GM11168 (cell line): ENCODE measurements around the gene WNT11.

ENCODE experiments used
- in situ Hi-C: fragments of 300-500 bp; cut with MboI; formaldehyde crosslinking; loops from one replicate; pipeline ENCODE4 v1.12.0; 2022; ENCODE audit warnings: low sequenced_read_pairs; ENCODE audit not compliant: unreplicated experiment

WNT11 gene

DNA sequence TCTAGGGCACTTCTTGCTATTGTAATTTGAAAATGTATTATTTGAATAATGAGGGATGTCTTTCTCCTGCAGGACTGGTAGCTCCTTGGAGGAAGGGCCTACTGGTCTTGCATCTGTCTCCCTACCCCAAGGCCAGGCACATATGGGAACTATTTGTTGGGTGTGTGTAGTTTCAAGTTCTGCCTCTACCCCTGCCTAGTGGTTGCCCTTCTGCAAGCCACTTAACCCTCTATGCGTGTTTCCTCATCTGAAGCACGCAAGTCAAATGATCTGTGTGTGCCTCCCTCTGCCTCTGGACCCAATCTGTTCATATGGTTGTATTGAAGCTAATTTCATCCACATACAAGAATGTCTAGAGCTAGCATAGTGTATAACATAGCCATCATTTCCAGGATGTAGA, 67.0 kb downstream of the WNT11 start:
- in situ Hi-C loops = no loop called here
